Epithelial cell of proximal tubule (primary cell): ENCODE measurements around the gene PARS2. TPM values are rescaled to one million over a fixed set of nuclear protein-coding genes. Genes with fewer than 3 reads are reported as not detected.

Experiments used
- DNase-seq: peaks from one replicate; pipeline ENCODE4 v3.0.0-alpha.2; 2011; ENCODE audit warnings: low read depth
- H3K4me3 ChIP-seq: 2 replicates; pipeline ENCODE4 v1.5.1; 2011; ENCODE audit warnings: low read depth, mild to moderate bottlenecking, low read length
- CTCF ChIP-seq: conservative IDR thresholded peaks from 2 replicates; pipeline ENCODE4 v1.5.1; 2012; ENCODE audit warnings: low read depth, mild to moderate bottlenecking, low read length
- total RNA-seq: library from RNA; depleted of rRNA; stranded (reverse); fragments of >200 nt; gene quantifications from 2 replicates; pipeline ENCODE4 v1.2.3, GENCODE V29; 2015

Gene PARS2
- total RNA-seq, 1 donor from 2014 or later: 5.4 TPM

- no peak for DNase-seq
- H3K4me3 ChIP-seq: no peak overlapping the region
- TF ChIP-seq CTCF: no peak
Measured at GRCh38 chr1:54745274-54745673, 19.0 kb downstream of the PARS2 start.

- H3K4me3 ChIP-seq: no peak overlapping the region
- no peak for DNase-seq
- no peak for TF ChIP-seq CTCF
Measured at GRCh38 chr1:54744696-54745095, 19.6 kb downstream of the PARS2 start.

- DNase-seq: no peak
- H3K4me3 ChIP-seq: no peak overlapping the region
- TF ChIP-seq CTCF: no peak
Measured at GRCh38 chr1:54743416-54744226, 20.7 kb downstream of the PARS2 start.

- no peak for TF ChIP-seq CTCF
- H3K4me3 ChIP-seq: no peak overlapping the region
- DNase-seq: no peak
Measured at GRCh38 chr1:54742282-54742681, 22.0 kb downstream of the PARS2 start.

GRCh38 chr1:54741531-54741930 lies 22.8 kb downstream of the PARS2 start:
- no peak for TF ChIP-seq CTCF
- no peak for DNase-seq
- H3K4me3 ChIP-seq: no peak overlapping the region

GRCh38 chr1:54738244-54738643 lies 26.1 kb downstream of the PARS2 start:
- TF ChIP-seq CTCF: no peak
- no peak overlapping the region for H3K4me3 ChIP-seq
- no peak for DNase-seq

- H3K4me3 ChIP-seq: no peak overlapping the region
- DNase-seq: no peak
- no peak for TF ChIP-seq CTCF
Measured at GRCh38 chr1:54736685-54737084, 27.6 kb downstream of the PARS2 start.
